SW 1271 (cell line): ENCODE data around the gene GTF3C4.
"Not testable (repeated sequence)": the region's sequence is repeated elsewhere in the genome, so short reads cannot be mapped to it uniquely, and the experiment has no call there.

Experiments
- DNase-seq, 2 experiments: peaks; one replicate each; lab custom pipeline; 2025; lab: John Stamatoyannopoulos, UW

GTF3C4 gene

GRCh38 chr9:132702254-132702653 lies 32.0 kb downstream of the GTF3C4 start:
- no peak for DNase-seq

GRCh38 chr9:132703336-132703735 lies 33.1 kb downstream of the GTF3C4 start:
- DNase-seq: no peak

- no peak for DNase-seq
Measured at GRCh38 chr9:132708239-132708638, 38.0 kb downstream of the GTF3C4 start.

GRCh38 chr9:132708769-132709430 lies 38.6 kb downstream of the GTF3C4 start:
- no peak for DNase-seq

- no peak for DNase-seq
Measured at GRCh38 chr9:132710333-132710732, 40.1 kb downstream of the GTF3C4 start.

- not testable (repeated sequence) for DNase-seq
Measured at GRCh38 chr9:132711152-132711551, 40.9 kb downstream of the GTF3C4 start.

GRCh38 chr9:132711846-132712245 lies 41.6 kb downstream of the GTF3C4 start:
- no peak for DNase-seq

GRCh38 chr9:132712753-132713152 lies 42.5 kb downstream of the GTF3C4 start:
- DNase-seq: no peak

GRCh38 chr9:132716007-132716406 lies 45.7 kb downstream of the GTF3C4 start:
- DNase-seq: no peak

- DNase-seq: no peak
Measured at GRCh38 chr9:132717326-132717945, 47.2 kb downstream of the GTF3C4 start.

- DNase-seq: not testable (repeated sequence)
Measured at GRCh38 chr9:132718381-132718928, 48.2 kb downstream of the GTF3C4 start.

GRCh38 chr9:132721661-132722060 lies 51.4 kb downstream of the GTF3C4 start:
- DNase-seq: no peak

GRCh38 chr9:132722564-132723065 lies 52.4 kb downstream of the GTF3C4 start:
- no peak for DNase-seq

- DNase-seq: no peak
Measured at GRCh38 chr9:132723809-132724208, 53.5 kb downstream of the GTF3C4 start.

- DNase-seq: no peak
Measured at GRCh38 chr9:132725306-132725705, 55.0 kb downstream of the GTF3C4 start.

- DNase-seq: no peak
Measured at GRCh38 chr9:132726576-132727130, 56.4 kb downstream of the GTF3C4 start.

GRCh38 chr9:132728071-132728470 lies 57.8 kb downstream of the GTF3C4 start:
- no peak for DNase-seq

GRCh38 chr9:132728497-132728896 lies 58.2 kb downstream of the GTF3C4 start:
- no peak for DNase-seq

- no peak for DNase-seq
Measured at GRCh38 chr9:132729235-132729890, 59.1 kb downstream of the GTF3C4 start.

- DNase-seq: no peak
Measured at GRCh38 chr9:132730054-132731033, 60.1 kb downstream of the GTF3C4 start.

- no peak for DNase-seq
Measured at GRCh38 chr9:132731230-132731629, 61.0 kb downstream of the GTF3C4 start.
